Mammary epithelial cell (primary cell): ENCODE results near the gene DTWD1.
A peak's percentile ranks its signal among the peaks of the same experiment; 100 is the strongest.

ENCODE experiments used
- EZH2 ChIP-seq: IDR thresholded peaks from 2 replicates; pipeline ENCODE4 v1.6.1; 2012; ENCODE audit warnings: low read length, inconsistent platforms, borderline replicate concordance
- TF ChIP-seq, protein P1 (sequence below), 2 donors: IDR thresholded peaks in 1 of 2; conservative IDR thresholded peaks in 1 of 2; 2 replicates each; pipeline ENCODE4 v1.5.1; 2011 to 2012; ENCODE audit warnings: inconsistent platforms in 2 of 2, low read length in 2 of 2, mild to moderate bottlenecking in 2 of 2, control low read depth in 1 of 2, low read depth in 1 of 2; ENCODE audit not compliant: insufficient read depth in 1 of 2; ENCODE audit errors: extremely low read depth in 1 of 2

DNA sequence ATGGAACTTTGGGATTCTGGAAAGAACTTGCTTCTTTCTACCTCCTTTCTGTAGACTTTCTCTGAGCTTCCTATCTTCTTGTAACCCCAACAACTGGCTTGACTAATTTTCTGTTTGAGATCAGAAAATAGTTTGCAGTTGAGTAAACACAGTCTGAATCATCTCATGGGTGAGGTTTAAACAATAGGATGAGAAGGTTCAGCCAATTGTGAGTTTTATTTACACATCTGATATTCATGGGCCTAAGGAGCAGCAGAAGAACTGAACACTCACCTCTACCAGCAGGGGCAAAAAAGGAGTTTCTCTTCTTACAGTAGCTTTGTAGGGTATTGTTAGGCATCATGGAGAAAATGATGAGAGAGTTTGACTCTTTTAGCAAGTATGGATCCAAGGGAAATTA, 54.2 kb downstream of the DTWD1 start:
- no peak for TF ChIP-seq EZH2
- TF ChIP-seq, protein P1, sequence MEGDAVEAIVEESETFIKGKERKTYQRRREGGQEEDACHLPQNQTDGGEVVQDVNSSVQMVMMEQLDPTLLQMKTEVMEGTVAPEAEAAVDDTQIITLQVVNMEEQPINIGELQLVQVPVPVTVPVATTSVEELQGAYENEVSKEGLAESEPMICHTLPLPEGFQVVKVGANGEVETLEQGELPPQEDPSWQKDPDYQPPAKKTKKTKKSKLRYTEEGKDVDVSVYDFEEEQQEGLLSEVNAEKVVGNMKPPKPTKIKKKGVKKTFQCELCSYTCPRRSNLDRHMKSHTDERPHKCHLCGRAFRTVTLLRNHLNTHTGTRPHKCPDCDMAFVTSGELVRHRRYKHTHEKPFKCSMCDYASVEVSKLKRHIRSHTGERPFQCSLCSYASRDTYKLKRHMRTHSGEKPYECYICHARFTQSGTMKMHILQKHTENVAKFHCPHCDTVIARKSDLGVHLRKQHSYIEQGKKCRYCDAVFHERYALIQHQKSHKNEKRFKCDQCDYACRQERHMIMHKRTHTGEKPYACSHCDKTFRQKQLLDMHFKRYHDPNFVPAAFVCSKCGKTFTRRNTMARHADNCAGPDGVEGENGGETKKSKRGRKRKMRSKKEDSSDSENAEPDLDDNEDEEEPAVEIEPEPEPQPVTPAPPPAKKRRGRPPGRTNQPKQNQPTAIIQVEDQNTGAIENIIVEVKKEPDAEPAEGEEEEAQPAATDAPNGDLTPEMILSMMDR (conservative IDR thresholded peaks at IDR 0.05 in 1 of 2, IDR thresholded peaks at IDR 0.05 in 1 of 2; ENCODE audit: extremely low read depth in 1 of 2, insufficient read depth in 1 of 2, low read depth in 1 of 2, low read length in 2 of 2) = peak; percentile 46 to 49
